Activated CD4-positive, CD25-positive, alpha-beta regulatory T cell treated with anti-CD3 and anti-CD28 coated beads, Interleukin-2, amount 50 U/mL, for 24 hours (primary cell): Measurements from ENCODE around the gene IZUMO1.
"Not testable (repeated sequence)": the region's sequence is repeated elsewhere in the genome, so short reads cannot be mapped to it uniquely, and the experiment has no call there.

ENCODE experiments used
- ATAC-seq, 2 donors: fragments of 150-1000 bp; cut with Tn5 transposase; one replicate each; pipeline ENCODE4 v1.10.0; 2021; ENCODE audit warnings: mild to moderate bottlenecking in 1 of 2, moderate library complexity in 1 of 2

IZUMO1 gene

GRCh38 chr19:48713041-48713863 is 33.5 kb downstream of the IZUMO1 start:
- no peak for ATAC-seq

- ATAC-seq: no peak
Observed at GRCh38 chr19:48711106-48711662, 35.5 kb downstream of the IZUMO1 start.

DNA sequence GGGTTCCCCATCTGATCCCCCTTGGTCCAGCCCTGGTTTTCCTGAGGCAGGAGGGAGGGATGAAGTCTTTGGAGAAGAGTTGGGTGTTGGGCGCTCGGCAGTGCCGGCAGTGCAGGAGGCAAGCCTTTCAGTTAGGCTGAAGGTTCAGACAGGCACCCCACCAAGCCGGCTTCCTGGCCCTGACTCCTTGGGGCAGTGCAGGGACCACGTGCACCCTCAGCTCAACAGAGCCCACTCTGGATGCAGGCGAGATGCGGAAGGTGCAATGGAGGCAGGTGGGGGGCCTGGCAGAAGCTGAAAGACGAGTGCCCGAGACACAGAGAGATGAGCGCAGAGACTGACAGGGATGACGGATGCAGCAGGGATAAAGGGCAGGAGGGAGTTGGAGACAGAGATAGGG is 38.2 kb downstream of the IZUMO1 start:
- no peak for ATAC-seq

DNA sequence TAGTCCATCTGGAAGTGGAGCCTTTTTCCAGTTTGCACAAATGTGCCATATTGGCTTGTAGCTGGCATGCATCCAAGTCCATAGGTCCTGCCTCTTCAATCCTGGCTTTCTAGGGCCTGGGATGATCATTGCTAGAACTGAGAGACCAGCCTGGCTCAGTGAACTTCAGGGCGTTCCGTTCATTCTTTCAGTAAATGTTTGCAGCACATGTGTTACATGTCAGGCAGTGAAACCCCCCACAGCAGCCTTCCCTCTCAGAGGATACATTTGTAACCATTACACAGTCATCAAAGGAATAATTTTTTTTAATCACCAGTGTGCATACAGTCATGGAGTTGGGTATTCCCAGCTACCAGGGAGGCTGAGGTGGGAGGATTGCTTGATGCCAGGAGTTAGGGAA is 41.3 kb downstream of the IZUMO1 start:
- no peak for ATAC-seq

DNA sequence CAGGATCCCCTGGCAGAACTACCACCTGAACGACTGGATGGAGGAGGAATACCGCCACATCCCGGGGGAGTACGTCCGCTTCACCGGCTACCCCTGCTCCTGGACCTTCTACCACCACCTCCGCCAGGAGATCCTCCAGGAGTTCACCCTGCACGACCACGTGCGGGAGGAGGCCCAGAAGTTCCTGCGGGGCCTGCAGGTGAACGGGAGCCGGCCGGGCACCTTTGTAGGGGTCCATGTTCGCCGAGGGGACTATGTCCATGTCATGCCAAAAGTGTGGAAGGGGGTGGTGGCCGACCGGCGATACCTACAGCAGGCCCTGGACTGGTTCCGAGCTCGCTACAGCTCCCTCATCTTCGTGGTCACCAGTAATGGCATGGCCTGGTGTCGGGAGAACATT is 43.4 kb downstream of the IZUMO1 start:
- ATAC-seq: no peak

DNA sequence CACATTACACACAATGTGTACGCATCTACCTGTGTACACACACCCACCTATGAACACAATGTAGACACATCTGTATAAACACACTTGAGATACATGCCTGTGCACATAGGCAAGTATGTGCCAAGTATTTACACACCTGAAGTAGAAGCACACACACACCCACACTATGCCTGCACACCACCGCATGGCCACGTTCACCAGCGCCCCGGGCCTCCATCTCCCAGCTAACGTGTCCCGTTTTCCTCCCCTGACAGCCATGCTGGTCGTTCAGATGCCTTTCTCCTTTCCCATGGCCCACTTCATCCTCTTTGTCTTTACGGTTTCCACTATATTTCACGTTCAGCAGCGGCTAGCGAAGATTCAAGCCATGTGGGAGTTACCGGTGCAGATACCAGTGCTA is 44.0 kb downstream of the IZUMO1 start:
- no peak for ATAC-seq

- ATAC-seq: no peak
Observed at GRCh38 chr19:48698046-48698445, 48.7 kb downstream of the IZUMO1 start.

- no peak for ATAC-seq
Observed at GRCh38 chr19:48696353-48697010, 50.2 kb downstream of the IZUMO1 start.

DNA sequence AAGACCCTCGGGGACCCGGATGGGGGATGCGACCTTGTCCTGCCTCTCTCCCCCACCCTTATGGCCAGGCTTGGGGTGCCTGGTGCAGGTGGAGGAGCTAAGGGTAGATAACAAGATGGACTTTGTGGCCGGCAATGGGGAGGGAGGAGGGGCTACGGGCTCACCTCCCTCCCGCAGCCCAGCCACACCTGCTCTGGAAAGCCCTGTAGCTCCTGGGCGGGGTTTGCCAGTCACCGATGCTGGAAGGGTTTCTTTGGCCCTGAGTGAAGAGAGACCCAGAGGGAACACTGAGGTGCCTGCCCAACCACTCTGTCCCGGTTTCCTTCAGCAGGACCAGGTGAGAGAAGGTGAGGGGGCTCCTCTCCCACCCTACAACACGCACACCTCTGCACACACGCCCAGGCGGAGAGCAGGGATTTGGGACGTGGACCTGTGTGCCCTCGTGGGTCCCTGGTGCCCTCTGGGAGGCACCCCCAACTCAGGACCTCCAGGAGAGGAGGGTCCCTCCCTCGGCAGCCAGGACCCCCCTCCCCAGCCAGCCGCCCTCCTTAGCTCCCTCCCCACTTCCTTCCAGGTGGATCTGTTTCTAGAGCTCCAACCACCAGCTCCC is 50.9 kb downstream of the IZUMO1 start, which contains the start of gene FUT2:
TSS of gene FUT2 (plus strand) at position 229 of the 610 bp plus-strand sequence. CDS start 6,986 bp downstream, outside the sequence.
- ATAC-seq: no peak

DNA sequence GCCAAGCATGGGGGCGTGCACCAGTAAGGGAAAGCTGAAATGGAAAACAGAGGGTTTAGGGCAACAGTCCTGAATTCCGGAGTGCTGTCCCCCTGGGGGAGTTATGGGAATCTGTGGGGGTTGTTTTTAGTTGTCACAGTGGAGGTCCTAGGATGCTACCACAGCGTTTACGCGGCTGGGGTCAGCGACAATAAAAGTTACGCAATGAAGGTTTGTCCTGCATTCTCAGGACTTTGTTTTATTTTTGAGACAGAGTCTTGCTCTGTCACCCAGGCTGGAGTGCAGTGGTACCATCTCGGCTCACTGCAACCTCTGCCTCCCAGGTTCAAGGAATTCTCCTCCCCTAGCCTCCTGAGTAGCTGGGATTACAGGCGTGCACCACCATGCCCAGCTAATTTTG is 53.1 kb downstream of the IZUMO1 start:
- ATAC-seq: not testable (repeated sequence)
